BLaER1 (cell line): ENCODE data around the gene FRMD1.

Experiments used
- H3K27ac ChIP-seq: shearing (Covaris generic); formaldehyde crosslinking; 2 replicates; pipeline ENCODE4 v1.8.1; 2022
- H3K27me3 ChIP-seq: shearing (Covaris generic); formaldehyde crosslinking; 2 replicates; pipeline ENCODE4 v1.8.1; 2022
- H3K36me3 ChIP-seq: shearing (Covaris generic); formaldehyde crosslinking; 2 replicates; pipeline ENCODE4 v1.8.1; 2022
- H3K4me1 ChIP-seq: shearing (Covaris generic); formaldehyde crosslinking; 2 replicates; pipeline ENCODE4 v1.8.1; 2022
- H3K4me2 ChIP-seq: shearing (Covaris generic); formaldehyde crosslinking; 2 replicates; pipeline ENCODE4 v1.8.1; 2022
- H3K4me3 ChIP-seq: shearing (Covaris generic); formaldehyde crosslinking; 2 replicates; pipeline ENCODE4 v1.8.1; 2022
- H3K9ac ChIP-seq: shearing (Covaris generic); formaldehyde crosslinking; 2 replicates; pipeline ENCODE4 v1.8.1; 2022
- H3K9me3 ChIP-seq: shearing (Covaris generic); formaldehyde crosslinking; 2 replicates; pipeline ENCODE4 v1.8.1; 2022
- H4K20me1 ChIP-seq: shearing (Covaris generic); formaldehyde crosslinking; 2 replicates; pipeline ENCODE4 v1.8.1; 2022
- Cebpa-rat ChIP-seq: shearing (Covaris generic); IDR thresholded peaks from 2 replicates; pipeline ENCODE4 v1.8.1; 2022

FRMD1 gene

GRCh38 chr6:168038576-168039140, 40.4 kb downstream of the FRMD1 start:
- 0 out of 2 replicates have a peak, but pooled peaks cover 7% of the 10 kb centered on the region for H3K36me3 ChIP-seq
- H3K4me3 ChIP-seq = 0 out of 2 replicates have a peak overlapping the region, but pooled peaks have one; percentile 17
- peaks cover 48% of the 10 kb centered on the region for H3K4me1 ChIP-seq
- H3K9me3 ChIP-seq = peaks cover 49% of the 10 kb centered on the region
- no peak for TF ChIP-seq Cebpa-rat
- no peak overlapping the region for H3K27ac ChIP-seq
- H3K9ac ChIP-seq = no peak overlapping the region
- no peak overlapping the region for H3K4me2 ChIP-seq
- no peaks in the 10 kb centered on the region for H3K27me3 ChIP-seq
- H4K20me1 ChIP-seq = no peaks in the 10 kb centered on the region

DNA sequence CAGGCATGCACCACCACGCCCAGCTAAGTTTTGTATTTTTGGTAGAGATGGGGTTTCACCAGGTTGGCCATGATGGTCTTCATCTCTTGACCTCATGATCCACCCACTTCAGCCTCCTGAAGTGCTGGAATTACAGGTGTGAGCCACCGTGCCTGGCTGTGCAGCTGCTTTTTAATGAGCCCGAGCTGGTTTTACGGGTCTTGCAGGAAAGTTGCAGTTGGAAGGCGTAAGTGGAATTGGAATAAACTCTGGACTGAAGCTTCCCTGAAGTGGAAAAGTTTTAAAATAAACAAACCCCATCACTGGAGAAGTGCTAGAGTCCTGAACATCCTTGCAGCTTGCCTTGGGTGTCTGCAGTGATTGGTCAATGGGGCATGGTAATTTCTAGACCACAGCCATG, 41.2 kb downstream of the FRMD1 start:
- no peaks in the 10 kb centered on the region for H3K27me3 ChIP-seq
- no peaks in the 10 kb centered on the region for H4K20me1 ChIP-seq
- 0 out of 2 replicates have a peak, but pooled peaks cover 7% of the 10 kb centered on the region for H3K36me3 ChIP-seq
- H3K4me3 ChIP-seq = no peak overlapping the region
- TF ChIP-seq Cebpa-rat = no peak
- H3K4me2 ChIP-seq = no peak overlapping the region
- H3K9me3 ChIP-seq = peaks cover 49% of the 10 kb centered on the region
- H3K4me1 ChIP-seq = peaks cover 48% of the 10 kb centered on the region
- no peak overlapping the region for H3K27ac ChIP-seq
- no peak overlapping the region for H3K9ac ChIP-seq

GRCh38 chr6:168037242-168037641, 41.8 kb downstream of the FRMD1 start:
- no peak overlapping the region for H3K27ac ChIP-seq
- TF ChIP-seq Cebpa-rat = no peak
- no peak overlapping the region for H3K9ac ChIP-seq
- H3K4me3 ChIP-seq = no peak overlapping the region
- H3K4me1 ChIP-seq = peaks cover 48% of the 10 kb centered on the region
- H3K4me2 ChIP-seq = no peak overlapping the region
- H3K9me3 ChIP-seq = peaks cover 49% of the 10 kb centered on the region
- no peaks in the 10 kb centered on the region for H3K27me3 ChIP-seq
- no peaks in the 10 kb centered on the region for H4K20me1 ChIP-seq
- 0 out of 2 replicates have a peak, but pooled peaks cover 7% of the 10 kb centered on the region for H3K36me3 ChIP-seq

GRCh38 chr6:168035661-168036545, 43.1 kb downstream of the FRMD1 start:
- Histone ChIP-seq H3K27me3 (no peaks in the 10 kb centered on the region), H3K4me3 (peak overlapping the region; percentile 58), H3K9ac (peak overlapping the region; percentile 32; the same call in 1 of the 2 replicates), H3K27ac (peak overlapping the region; percentile 48; the same call in 1 of the 2 replicates), H3K4me2 (peak overlapping the region; percentile 78), H3K9me3 (peaks cover 45% of the 10 kb centered on the region), H3K4me1 (peaks cover 48% of the 10 kb centered on the region), H3K36me3 (0 out of 2 replicates have a peak, but pooled peaks cover 7% of the 10 kb centered on the region), H4K20me1 (no peaks in the 10 kb centered on the region)
- no peak for TF ChIP-seq Cebpa-rat

DNA sequence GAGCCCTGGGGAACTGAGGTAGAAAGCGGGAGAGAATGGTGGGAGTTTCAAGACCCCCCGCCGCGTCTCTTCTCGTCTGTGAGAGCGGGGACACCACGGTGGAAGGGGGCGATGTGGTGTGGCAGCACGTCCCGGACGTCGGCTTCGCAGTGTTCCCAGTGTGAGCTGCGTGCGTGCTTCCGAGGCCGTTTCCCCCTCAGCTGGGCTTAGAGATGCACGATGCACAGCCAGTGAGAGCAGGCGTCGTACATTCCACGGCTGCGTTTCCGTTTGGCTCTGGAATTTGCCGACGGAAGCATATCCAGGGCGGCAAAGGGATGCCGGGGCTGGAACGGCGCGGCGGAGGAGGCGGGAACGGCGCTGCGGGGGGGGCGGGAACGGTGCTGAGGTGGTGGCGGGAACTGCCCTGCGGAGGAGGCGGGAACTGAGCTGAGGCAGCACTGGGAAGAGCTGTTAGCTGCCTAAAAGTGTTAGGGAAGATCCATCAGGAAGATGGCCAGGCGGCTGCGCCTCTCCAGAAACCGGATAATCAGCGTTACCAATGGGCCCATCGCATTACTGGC, 43.8 kb downstream of the FRMD1 start:
- H3K27me3 ChIP-seq = no peaks in the 10 kb centered on the region
- TF ChIP-seq Cebpa-rat = no peak
- peaks cover 49% of the 10 kb centered on the region for H3K4me1 ChIP-seq
- H3K9me3 ChIP-seq = peaks cover 38% of the 10 kb centered on the region
- 0 out of 2 replicates have a peak, but pooled peaks cover 7% of the 10 kb centered on the region for H3K36me3 ChIP-seq
- H4K20me1 ChIP-seq = no peaks in the 10 kb centered on the region
- H3K27ac ChIP-seq = no peak overlapping the region; the same call in 1 of the 2 replicates
- H3K4me2 ChIP-seq = peak overlapping the region; percentile 78
- H3K4me3 ChIP-seq = peak overlapping the region; percentile 58
- H3K9ac ChIP-seq = peak overlapping the region; percentile 32; the same call in 1 of the 2 replicates

GRCh38 chr6:168034537-168034936, 44.5 kb downstream of the FRMD1 start:
- no peak for TF ChIP-seq Cebpa-rat
- Histone ChIP-seq H3K27me3 (no peaks in the 10 kb centered on the region), H3K27ac (no peak overlapping the region), H3K4me2 (no peak overlapping the region), H3K9ac (no peak overlapping the region), H4K20me1 (no peaks in the 10 kb centered on the region), H3K9me3 (peaks cover 32% of the 10 kb centered on the region), H3K36me3 (0 out of 2 replicates have a peak, but pooled peaks cover 7% of the 10 kb centered on the region), H3K4me3 (no peak overlapping the region), H3K4me1 (peaks cover 55% of the 10 kb centered on the region)

DNA sequence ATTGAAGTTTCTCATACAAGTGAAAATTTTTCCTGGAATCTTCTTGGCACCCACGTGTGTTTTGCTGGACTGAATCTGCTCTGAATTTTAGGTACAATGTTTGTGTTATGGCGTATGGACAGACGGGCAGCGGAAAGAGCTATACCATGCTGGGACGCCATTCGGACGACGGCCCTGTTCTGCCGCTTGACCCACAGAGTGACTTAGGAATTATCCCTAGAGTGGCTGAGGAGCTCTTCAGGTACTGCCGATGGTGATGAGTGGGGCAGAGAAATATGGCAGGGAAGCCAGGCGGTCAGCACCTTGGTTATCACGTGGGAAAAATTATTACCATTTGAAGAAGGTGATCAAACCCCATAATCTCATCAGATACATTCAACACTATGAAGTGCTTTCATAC, 45.2 kb downstream of the FRMD1 start:
- no peak overlapping the region for H3K4me2 ChIP-seq
- no peak for TF ChIP-seq Cebpa-rat
- H4K20me1 ChIP-seq = no peaks in the 10 kb centered on the region
- no peak overlapping the region for H3K4me3 ChIP-seq
- H3K9me3 ChIP-seq = peaks cover 24% of the 10 kb centered on the region
- no peak overlapping the region for H3K27ac ChIP-seq
- H3K36me3 ChIP-seq = 0 out of 2 replicates have a peak, but pooled peaks cover 3% of the 10 kb centered on the region
- H3K4me1 ChIP-seq = peaks cover 58% of the 10 kb centered on the region
- no peak overlapping the region for H3K9ac ChIP-seq
- no peaks in the 10 kb centered on the region for H3K27me3 ChIP-seq

- peak overlapping the region; percentile 72 for H3K4me2 ChIP-seq
- no peak overlapping the region for H3K4me3 ChIP-seq
- no peak for TF ChIP-seq Cebpa-rat
- no peaks in the 10 kb centered on the region for H3K36me3 ChIP-seq
- H3K9ac ChIP-seq = peak overlapping the region; percentile 6; the same call in 1 of the 2 replicates
- H3K9me3 ChIP-seq = peaks cover 10% of the 10 kb centered on the region
- H3K27me3 ChIP-seq = no peaks in the 10 kb centered on the region
- H3K4me1 ChIP-seq = peaks cover 58% of the 10 kb centered on the region
- H3K27ac ChIP-seq = peak overlapping the region; percentile 61; the same call in 1 of the 2 replicates
- no peaks in the 10 kb centered on the region for H4K20me1 ChIP-seq
Observed at GRCh38 chr6:168032005-168032760, 46.8 kb downstream of the FRMD1 start.

DNA sequence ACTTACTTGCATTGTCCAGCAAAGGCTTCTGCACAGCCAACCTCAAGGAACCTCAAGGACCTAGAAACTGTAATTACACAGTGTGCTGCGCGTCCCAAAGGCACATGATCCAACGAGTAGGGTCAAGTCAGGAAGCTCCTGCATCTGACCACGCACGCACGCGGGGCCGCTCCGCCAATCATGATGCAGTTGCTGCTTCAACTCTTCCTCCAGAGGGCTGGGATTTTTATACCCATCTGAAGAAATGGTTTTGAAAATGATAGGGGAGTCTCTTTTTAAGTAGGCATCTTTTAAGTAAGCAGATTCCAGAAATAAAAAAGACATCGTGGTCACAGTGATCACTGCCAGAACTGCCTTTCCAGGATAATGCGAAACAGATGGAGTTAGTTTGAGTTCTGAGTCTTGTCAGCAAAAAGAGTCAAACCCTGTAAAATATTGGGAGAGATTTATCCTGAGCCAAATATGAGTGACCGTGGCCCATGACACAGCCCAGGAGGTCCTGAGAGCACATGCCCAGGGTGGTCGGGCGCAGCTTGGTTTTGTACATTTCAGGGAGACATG, 47.5 kb downstream of the FRMD1 start:
- Histone ChIP-seq H3K36me3 (no peaks in the 10 kb centered on the region), H3K9me3 (peaks cover 10% of the 10 kb centered on the region), H4K20me1 (no peaks in the 10 kb centered on the region), H3K27me3 (no peaks in the 10 kb centered on the region), H3K4me1 (peaks cover 58% of the 10 kb centered on the region), H3K4me2 (peak overlapping the region; percentile 72), H3K27ac (peak overlapping the region; percentile 61; the same call in 1 of the 2 replicates), H3K4me3 (no peak overlapping the region), H3K9ac (no peak overlapping the region)
- TF ChIP-seq Cebpa-rat = no peak
